ENCODE results near the gene DLG2.
"Not testable (repeated sequence)": the region's sequence is repeated elsewhere in the genome, so short reads cannot be mapped to it uniquely, and the experiment has no call there.

Gene DLG2

GRCh38 chr11:83766932-83767331 lies 1860.2 kb downstream of the DLG2 start:
- DNase-seq (ENCODE audit: extremely low spot score, insufficient read length, low read depth) (no peak), FAIRE-seq (no peak)

DNA sequence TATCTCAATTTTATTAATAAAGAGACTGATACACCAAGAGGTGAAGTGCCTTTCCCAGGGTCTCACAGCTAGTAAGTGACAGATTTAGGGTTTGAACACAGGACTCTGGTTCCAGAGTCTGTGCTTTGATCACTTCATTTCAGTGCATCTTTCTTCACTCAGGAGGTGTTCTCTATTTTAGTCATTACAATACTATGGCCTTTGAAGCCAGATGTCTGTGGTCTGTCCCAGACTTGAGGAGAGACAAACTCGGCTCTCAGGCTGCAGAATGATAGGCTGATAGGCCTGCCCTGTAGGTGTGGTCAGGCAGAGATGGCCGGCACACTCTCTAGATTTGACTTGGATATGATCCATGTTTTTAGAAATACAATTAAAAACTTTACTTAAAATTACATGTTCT lies 1862.5 kb downstream of the DLG2 start:
- no peak for FAIRE-seq
- no peak for DNase-seq (ENCODE audit: extremely low spot score, insufficient read length, low read depth)

DNA sequence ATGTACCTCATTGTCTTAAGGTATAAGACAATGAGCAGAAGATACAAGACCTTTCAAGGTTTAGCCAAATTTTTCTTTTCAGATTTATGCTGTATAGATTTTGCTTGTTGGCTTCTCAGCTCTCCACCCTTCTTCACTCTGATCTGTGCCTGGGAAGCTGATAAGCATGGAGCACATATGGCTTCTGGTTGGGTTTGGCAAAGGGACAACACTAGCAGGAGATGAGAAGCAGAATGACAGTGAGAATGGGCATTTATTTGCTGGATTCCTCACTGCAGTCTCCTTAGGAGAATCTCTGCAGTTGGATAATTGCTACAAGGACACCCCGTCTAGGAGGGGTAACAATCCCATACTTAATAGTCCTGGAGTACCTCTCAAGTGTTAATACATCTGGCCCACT lies 1866.2 kb downstream of the DLG2 start:
- FAIRE-seq (no peak), DNase-seq (ENCODE audit: extremely low spot score, insufficient read length, low read depth) (no peak)

GRCh38 chr11:83759148-83759547 lies 1868.0 kb downstream of the DLG2 start:
- DNase-seq (ENCODE audit: extremely low spot score, insufficient read length, low read depth), result no peak
- FAIRE-seq, result no peak

DNA sequence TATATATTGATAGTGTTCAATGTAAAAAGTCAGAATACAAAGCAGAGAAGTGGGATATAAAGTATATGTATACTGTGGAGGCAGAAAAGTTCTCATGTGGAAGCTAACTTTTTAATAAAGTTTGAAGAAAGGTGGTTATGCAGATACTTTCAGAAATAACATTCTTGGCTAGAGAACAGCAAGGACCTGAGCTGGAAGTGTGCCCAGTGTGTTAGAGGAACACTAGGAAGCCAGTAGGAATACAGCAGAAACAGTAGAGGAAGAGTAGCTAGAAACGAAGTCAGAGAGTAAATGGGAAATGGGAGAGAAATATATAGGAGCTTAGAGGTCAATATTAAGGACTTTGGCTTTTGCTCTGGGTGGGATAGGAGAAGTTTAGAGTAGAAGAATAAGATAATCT lies 1876.1 kb downstream of the DLG2 start:
- FAIRE-seq, result no peak

DNA sequence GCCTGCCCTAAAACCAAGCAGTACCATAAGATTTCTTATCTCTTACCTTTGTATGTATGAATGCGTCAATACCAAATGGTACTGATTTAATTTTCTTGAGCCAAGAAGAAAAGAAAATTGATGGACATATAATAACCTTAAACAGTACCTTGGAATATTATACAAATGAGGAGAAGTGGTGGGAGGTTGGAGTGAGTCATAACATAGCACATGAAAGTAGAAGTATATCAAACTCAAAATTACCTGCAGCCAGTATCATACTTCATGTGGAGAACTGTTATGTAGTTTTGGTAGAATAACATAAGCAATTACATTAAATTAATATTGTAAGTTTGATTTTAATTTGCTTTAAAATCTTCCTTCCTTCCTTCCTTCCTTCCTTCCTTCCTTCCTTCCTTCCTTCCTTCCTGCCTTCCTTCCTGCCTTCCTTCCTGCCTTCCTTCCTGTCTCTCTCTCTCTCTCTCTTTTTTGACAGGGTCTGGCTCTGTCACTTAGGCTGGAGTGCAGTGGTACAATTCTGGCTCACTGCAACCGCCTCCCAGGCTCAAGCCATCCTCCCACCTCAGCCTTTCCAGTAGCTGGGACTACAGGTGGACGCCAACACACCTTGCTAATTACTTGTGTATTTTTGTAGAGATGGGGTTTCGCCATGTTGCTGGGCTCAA lies 1880.1 kb downstream of the DLG2 start:
- FAIRE-seq (no peak), DNase-seq (ENCODE audit: extremely low spot score, insufficient read length, low read depth) (no peak)

More for the DNA sequence above, 1876.1 kb downstream of the DLG2 start:
- no peak for DNase-seq (ENCODE audit: extremely low spot score, insufficient read length, low read depth)

GRCh38 chr11:83744620-83745192 lies 1882.4 kb downstream of the DLG2 start:
- DNase-seq (ENCODE audit: extremely low spot score, insufficient read length, low read depth) (no peak), FAIRE-seq (no peak)

DNA sequence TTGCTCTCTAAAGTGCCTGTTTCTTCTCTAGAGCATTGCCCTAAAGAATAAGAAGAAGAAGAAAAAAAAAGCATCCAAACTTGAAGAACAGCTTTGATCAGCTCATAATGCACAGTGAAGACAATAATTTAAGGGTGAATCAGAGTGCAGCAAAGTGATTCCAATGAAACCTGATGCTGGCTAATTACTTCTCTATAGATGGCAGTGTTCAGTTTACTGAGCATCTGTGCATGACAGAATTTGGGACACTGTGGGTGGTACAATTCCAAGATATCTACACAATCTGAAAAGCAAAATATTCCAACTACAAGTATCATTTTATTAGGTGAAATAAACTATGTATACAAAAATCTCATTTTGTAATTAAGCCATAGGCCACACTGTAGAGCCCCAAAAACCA lies 1890.5 kb downstream of the DLG2 start:
- no peak for DNase-seq (ENCODE audit: extremely low spot score, insufficient read length, low read depth)
- no peak for FAIRE-seq

DNA sequence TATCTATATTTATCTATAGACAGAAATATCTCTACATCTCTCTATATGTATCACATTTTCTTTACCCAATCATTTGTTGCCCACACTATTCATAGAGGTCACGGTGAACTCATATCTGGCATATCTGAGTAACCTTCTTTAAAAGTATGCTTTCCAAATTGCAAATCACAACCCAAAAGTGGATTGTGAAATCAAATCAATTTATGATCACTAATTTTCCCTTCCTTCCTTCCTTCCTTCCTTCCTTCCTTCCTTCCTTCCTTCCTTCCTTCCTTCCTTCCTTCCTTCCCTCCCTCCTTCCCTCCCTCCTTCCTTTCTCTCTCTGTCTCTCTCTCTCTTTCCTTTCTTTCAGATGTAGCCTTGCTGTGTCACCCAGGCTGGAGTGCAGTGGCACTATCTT lies 1893.0 kb downstream of the DLG2 start:
- FAIRE-seq (no peak), DNase-seq (ENCODE audit: extremely low spot score, insufficient read length, low read depth) (no peak)

GRCh38 chr11:83731288-83731687 lies 1895.9 kb downstream of the DLG2 start:
- not testable (repeated sequence) for FAIRE-seq; DNase-seq (ENCODE audit: extremely low spot score, insufficient read length, low read depth)

DNA sequence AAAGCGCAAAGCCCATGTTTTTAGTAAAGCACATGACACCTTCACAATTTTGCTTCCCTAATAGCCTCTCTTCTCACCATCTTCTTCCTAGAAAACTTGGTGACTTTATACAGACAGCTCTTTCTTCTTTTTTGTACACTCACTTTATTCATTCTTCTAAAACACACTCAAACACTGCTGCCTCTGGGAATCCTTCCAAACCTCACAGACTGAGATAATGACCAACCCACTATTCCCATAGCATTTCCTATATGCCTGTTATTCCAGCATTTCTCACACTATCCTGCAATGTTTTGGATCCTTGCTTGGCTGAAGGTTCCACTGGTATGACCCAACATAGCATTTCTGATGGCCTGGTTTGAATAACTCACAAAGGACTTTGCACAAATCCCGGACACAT lies 1898.9 kb downstream of the DLG2 start:
- DNase-seq (ENCODE audit: extremely low spot score, insufficient read length, low read depth), result no peak
- no peak for FAIRE-seq

- DNase-seq (ENCODE audit: extremely low spot score, insufficient read length, low read depth), result no peak
- no peak for FAIRE-seq
These were observed 1899.9 kb downstream of the DLG2 start for GRCh38 chr11:83727251-83727650.

- no peak for FAIRE-seq
- no peak for DNase-seq (ENCODE audit: extremely low spot score, insufficient read length, low read depth)
These were observed 1900.8 kb downstream of the DLG2 start for GRCh38 chr11:83726316-83726715.

DNA sequence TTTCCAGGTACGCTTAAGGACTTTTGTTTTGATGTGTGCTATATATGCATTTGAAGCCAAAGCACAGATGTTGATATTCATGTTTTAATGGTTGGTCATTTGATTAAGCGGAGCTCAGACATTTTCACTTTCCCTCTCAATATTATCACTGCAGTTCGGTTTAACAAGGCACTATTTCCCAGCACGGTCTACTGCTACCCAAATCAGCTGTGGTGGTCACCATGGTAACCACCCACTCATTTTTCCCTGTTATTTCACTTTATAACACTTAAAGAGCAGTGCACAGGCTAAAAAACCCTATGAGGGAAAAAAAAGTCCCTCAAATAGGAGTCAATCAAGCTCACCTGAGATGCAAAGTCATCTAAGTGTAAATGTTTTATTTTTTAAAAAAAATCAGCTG lies 1901.4 kb downstream of the DLG2 start:
- DNase-seq (ENCODE audit: extremely low spot score, insufficient read length, low read depth) (no peak), FAIRE-seq (no peak)

DNA sequence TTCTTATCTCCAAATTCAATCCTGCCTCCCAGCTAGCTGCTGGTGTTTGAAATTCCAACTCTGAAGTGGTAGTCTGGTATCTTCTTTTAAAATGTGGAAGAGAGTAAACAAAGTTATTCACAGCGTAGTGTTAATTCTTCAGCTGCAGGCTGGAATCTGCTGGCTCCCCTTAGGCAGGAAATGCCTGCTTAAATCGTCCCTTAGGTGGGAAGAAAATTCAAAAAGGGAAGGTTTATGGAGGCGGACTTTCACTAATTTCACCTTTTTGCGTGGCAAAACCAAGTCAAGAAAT lies 1901.9 kb downstream of the DLG2 start:
- FAIRE-seq (no peak), DNase-seq (ENCODE audit: extremely low spot score, insufficient read length, low read depth) (no peak)

- FAIRE-seq, result no peak
These were observed 1903.1 kb downstream of the DLG2 start for GRCh38 chr11:83723999-83724398.

DNA sequence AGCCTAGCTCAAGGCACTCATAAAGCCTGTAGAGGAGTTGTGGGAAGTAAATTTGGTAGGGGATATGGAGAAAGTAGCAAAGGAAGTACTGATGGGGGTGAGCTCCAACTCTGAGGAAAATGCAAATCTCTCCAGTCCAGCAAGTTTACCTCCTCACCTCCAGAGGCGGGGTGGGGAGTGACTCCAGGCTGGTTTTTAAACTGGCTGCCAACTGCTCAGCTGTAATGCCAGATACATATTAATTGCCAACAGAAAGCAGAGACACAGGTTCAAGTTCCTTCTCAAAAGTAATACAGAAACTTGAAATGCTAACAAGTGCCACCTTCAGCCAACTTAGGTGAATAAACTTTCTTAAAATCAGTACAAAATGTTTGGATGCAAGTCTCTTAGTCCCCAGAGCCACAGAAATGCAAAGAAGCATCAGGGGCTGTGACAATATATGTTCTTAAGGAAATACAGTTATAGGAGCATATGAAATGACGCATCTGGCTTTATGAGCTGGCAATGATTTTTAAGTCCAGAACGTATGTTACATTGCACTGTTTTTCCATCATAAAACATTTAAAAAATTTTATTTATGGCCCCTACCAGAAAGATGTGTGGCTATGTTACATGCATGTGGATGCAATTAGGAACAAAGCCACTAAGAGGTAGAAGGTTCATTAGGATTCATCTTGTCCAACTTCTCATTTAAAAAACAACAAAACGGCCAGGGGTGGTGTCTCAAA lies 1904.6 kb downstream of the DLG2 start:
- no peak for FAIRE-seq

More at GRCh38 chr11:83723999-83724398, 1903.1 kb downstream of the DLG2 start:
- DNase-seq (ENCODE audit: extremely low spot score, insufficient read length, low read depth), result no peak

GRCh38 chr11:83721263-83721662 lies 1905.9 kb downstream of the DLG2 start:
- FAIRE-seq (no peak), DNase-seq (ENCODE audit: extremely low spot score, insufficient read length, low read depth) (no peak)

More for the DNA sequence above, 1904.6 kb downstream of the DLG2 start:
- no peak for DNase-seq (ENCODE audit: extremely low spot score, insufficient read length, low read depth)

GRCh38 chr11:83720675-83721074 lies 1906.5 kb downstream of the DLG2 start:
- no peak for FAIRE-seq

GRCh38 chr11:83717537-83717936 lies 1909.6 kb downstream of the DLG2 start:
- FAIRE-seq (no peak), DNase-seq (ENCODE audit: extremely low spot score, insufficient read length, low read depth) (no peak)

More at GRCh38 chr11:83720675-83721074, 1906.5 kb downstream of the DLG2 start:
- no peak for DNase-seq (ENCODE audit: extremely low spot score, insufficient read length, low read depth)

DNA sequence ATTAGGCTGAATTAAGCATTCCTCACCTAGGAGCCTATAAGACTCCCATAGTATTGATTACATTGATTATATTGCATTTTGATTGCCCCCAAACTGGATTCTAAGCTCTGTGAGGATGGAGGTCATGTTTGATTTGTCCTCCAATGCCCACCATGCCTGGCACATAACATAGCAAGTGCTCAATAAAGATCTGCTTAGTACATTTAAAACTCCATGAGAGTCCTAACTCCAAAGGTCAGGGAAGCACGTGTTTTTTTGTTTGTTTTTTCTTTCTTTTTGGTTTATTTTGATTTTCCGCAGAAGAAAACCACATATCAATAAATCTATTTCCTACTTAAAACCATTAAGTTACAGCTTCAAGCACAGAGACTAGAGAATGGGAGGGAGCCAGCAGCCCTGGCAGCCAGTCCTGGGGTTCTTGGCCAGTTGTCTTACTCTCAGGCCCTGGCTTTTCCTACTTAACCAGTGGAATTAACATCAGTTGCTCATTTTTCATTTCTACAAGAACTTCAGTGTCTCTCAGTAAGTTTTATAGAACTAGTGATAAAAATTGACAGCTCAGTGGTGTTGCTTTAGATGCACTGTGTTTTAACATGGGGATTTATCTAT lies 1911.1 kb downstream of the DLG2 start:
- no peak for DNase-seq (ENCODE audit: extremely low spot score, insufficient read length, low read depth)
- FAIRE-seq, result no peak

All from GM18507 (cell line).